NB4 (cell line): ENCODE results near the gene ATP6V0E1.

Experiments
- CTCF ChIP-seq: IDR thresholded peaks from one replicate; pipeline ENCODE4 v1.5.1; 2012; ENCODE audit warnings: low read depth, low read length
- MYC ChIP-seq: IDR thresholded peaks from 2 replicates; pipeline ENCODE4 v1.6.1; 2011; ENCODE audit warnings: low read depth, low read length

- TF ChIP-seq CTCF (no peak), MYC (no peak)
Observed at GRCh38 chr5:172990776-172991175, 7.2 kb downstream of the ATP6V0E1 start.
